Uterus (tissue), 4 donors: ENCODE measurements around the gene ARL2. TPM values are rescaled to one million over a fixed set of nuclear protein-coding genes. Genes with fewer than 3 reads are reported as not detected.
"Not testable (repeated sequence)": the region's sequence is repeated elsewhere in the genome, so short reads cannot be mapped to it uniquely, and the experiment has no call there.

ENCODE experiments used
- DNase-seq, 2 donors: peaks; one replicate each; pipeline ENCODE4 v3.0.0-alpha.2; 2019 to 2020
- H3K27ac ChIP-seq, 2 donors: fragments of 200-600 bp; sonication (generic); 1 replicate in 1 of 2; 2 replicates in 1 of 2; pipeline ENCODE4 v1.5.1; 2016 to 2018
- H3K27me3 ChIP-seq, 2 donors: fragments of 200-600 bp; sonication (generic); one replicate each; pipeline ENCODE4 v1.5.1; 2018 to 2019; ENCODE audit warnings: control low read depth in 1 of 2
- H3K36me3 ChIP-seq, 2 donors: fragments of 200-600 bp; sonication (generic); one replicate each; pipeline ENCODE4 v1.5.1; 2019; ENCODE audit warnings: control low read depth in 1 of 2
- H3K4me1 ChIP-seq, 2 donors: fragments of 200-600 bp; sonication (generic); one replicate each; pipeline ENCODE4 v1.5.1; 2018 to 2019; ENCODE audit warnings: control low read depth in 1 of 2
- H3K4me3 ChIP-seq, 2 donors: fragments of 200-600 bp; sonication (generic); 1 replicate in 1 of 2; 2 replicates in 1 of 2; pipeline ENCODE4 v1.5.1; 2018 to 2019; ENCODE audit warnings: mild to moderate bottlenecking in 1 of 2
- H3K9me3 ChIP-seq, 2 donors: fragments of 200-600 bp; sonication (generic); one replicate each; pipeline ENCODE4 v1.5.1; 2019; ENCODE audit warnings: control low read depth in 1 of 2
- POLR2A ChIP-seq, 2 donors: fragments of 450-650 bp; IDR thresholded peaks; one replicate each; pipeline ENCODE4 v1.6.1; 2016; ENCODE audit warnings: antibody characterized with exemption in 2 of 2, mild to moderate bottlenecking in 1 of 2, moderate library complexity in 1 of 2
- intact Hi-C: fragments of 100-400 bp; cut with DNase I; formaldehyde crosslinking; loops from one replicate; pipeline ENCODE4 v1.15.1; 2023; ENCODE audit warnings: low total_unique reads
- total RNA-seq, 4 donors: library from RNA; depleted of rRNA in 3 of 4; stranded (reverse); fragments of >200 nt in 3 of 4; gene quantifications; one replicate each; pipeline versions ENCODE4 v1.1.0 to v1.2.4, GENCODE V29; 2014 to 2023
- TF ChIP-seq, protein P1 (sequence below), 4 experiments: fragments of 200-600 bp in 2 of 4; fragments of 450-650 bp in 2 of 4; sonication (generic) in 2 of 4; IDR thresholded peaks; one replicate each; pipeline ENCODE4 v1.5.1; 2016 to 2019; ENCODE audit warnings: antibody characterized with exemption in 4 of 4, mild to moderate bottlenecking in 2 of 4, moderate library complexity in 1 of 4
- donor health status: DM: yes; HTN: yes; CAD: no.

ARL2 gene
- total RNA-seq, 4 donors from 2014 or later, result 63.5 to 120 (median 93.8) TPM

DNA sequence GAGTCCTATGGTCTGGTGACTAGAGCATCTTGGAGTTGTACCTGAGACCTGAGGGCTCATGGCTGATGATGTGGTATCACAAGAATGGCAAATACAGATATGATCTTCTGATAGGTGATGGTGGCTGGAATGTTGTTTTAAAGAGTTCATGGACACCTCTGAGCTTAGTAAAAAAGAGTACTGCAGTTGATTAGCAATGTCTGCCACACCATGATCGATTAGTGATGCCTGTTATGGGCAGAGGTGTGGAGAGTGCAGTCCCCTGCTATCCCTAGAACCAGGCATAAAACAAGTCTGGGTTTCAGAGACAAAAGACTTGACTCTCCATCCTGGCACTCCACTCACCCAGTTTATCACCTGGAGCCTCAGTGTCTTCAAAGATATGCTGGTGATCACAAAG, 15.8 kb upstream of the ARL2 start:
- no peak overlapping the region for H3K4me3 ChIP-seq
- H3K27ac ChIP-seq, result no peak overlapping the region
- no peaks in the 10 kb centered on the region for H3K36me3 ChIP-seq
- no peaks in the 10 kb centered on the region for H3K4me1 ChIP-seq
- intact Hi-C loops, result no loop called here
- H3K9me3 ChIP-seq, result no peaks in the 10 kb centered on the region
- TF ChIP-seq, protein P1, sequence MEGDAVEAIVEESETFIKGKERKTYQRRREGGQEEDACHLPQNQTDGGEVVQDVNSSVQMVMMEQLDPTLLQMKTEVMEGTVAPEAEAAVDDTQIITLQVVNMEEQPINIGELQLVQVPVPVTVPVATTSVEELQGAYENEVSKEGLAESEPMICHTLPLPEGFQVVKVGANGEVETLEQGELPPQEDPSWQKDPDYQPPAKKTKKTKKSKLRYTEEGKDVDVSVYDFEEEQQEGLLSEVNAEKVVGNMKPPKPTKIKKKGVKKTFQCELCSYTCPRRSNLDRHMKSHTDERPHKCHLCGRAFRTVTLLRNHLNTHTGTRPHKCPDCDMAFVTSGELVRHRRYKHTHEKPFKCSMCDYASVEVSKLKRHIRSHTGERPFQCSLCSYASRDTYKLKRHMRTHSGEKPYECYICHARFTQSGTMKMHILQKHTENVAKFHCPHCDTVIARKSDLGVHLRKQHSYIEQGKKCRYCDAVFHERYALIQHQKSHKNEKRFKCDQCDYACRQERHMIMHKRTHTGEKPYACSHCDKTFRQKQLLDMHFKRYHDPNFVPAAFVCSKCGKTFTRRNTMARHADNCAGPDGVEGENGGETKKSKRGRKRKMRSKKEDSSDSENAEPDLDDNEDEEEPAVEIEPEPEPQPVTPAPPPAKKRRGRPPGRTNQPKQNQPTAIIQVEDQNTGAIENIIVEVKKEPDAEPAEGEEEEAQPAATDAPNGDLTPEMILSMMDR (IDR thresholded peaks at IDR 0.05), result no peak
- H3K27me3 ChIP-seq, result no peaks in the 10 kb centered on the region
- DNase-seq, result no peak

DNA sequence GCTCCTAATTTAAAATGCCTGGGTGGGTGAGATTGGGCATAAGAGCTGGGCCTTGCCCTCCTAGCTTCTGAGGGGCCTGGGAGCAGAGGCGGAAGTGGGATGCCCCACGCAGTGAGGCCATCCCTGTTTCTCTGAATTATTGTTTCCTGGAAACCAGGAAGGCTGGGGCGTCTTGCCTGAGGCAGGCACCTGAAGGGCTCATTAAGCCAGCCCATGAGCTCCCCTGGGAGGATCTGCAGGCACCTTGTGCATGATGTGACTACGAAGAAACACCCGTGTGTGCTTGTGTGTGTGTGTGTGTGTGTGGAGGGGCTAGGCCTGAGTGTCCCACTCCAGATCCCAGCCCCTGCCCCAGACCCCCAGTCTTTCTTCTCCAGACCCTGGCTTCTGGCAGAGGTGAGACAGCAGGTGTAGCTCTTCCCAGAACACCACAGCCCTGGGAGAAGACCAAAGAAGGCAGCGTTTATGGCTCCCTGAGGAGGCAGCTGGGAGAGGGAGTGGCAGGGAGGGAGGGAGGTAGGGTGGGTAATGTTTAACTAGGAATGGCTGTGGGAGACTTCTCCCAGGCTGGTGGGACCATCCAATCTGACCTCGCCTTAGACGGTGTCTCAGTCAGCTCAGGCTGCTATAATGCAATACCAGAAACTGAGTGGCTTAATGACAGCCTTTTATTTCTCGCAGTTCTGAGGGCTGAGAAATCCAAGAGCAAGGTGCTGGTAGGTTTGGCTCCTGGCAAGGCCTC, 15.1 kb upstream of the ARL2 start:
- Histone ChIP-seq H3K27ac (no peak overlapping the region), H3K36me3 (no peaks in the 10 kb centered on the region), H3K4me3 (no peak overlapping the region), H3K27me3 (no peaks in the 10 kb centered on the region), H3K9me3 (no peaks in the 10 kb centered on the region), H3K4me1 (no peaks in the 10 kb centered on the region)
- intact Hi-C loops, result no loop called here
- no peak for DNase-seq
- TF ChIP-seq POLR2A (IDR thresholded peaks at IDR 0.05), result no peak
- TF ChIP-seq, protein P1 (IDR thresholded peaks at IDR 0.05), result no peak

DNA sequence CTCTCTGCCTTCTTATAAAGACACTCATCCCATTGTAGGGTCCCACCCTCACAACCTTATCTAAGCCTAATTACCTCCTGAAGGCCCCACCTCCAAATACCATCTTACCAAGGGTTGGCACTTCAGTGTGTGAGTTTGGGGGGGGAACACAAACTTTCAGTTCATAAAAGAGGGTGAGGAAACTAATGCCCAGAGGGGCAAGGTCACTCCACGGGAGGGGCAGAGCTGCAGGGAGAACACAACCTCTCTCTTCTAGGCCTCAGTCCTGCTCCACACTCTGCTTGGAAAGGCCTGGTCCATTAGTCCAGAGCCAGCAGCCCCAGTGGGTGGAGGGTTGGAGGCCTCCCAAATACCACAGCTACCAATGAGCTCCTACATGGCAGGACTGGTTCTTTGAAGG, 14.5 kb upstream of the ARL2 start:
- DNase-seq, result no peak
- H3K36me3 ChIP-seq, result no peaks in the 10 kb centered on the region
- H3K27ac ChIP-seq, result no peak overlapping the region
- no peaks in the 10 kb centered on the region for H3K4me1 ChIP-seq
- TF ChIP-seq, protein P1 (IDR thresholded peaks at IDR 0.05), result no peak
- TF ChIP-seq POLR2A (IDR thresholded peaks at IDR 0.05), result no peak
- intact Hi-C loops, result no loop called here
- H3K9me3 ChIP-seq, result no peaks in the 10 kb centered on the region
- no peak overlapping the region for H3K4me3 ChIP-seq
- no peaks in the 10 kb centered on the region for H3K27me3 ChIP-seq

DNA sequence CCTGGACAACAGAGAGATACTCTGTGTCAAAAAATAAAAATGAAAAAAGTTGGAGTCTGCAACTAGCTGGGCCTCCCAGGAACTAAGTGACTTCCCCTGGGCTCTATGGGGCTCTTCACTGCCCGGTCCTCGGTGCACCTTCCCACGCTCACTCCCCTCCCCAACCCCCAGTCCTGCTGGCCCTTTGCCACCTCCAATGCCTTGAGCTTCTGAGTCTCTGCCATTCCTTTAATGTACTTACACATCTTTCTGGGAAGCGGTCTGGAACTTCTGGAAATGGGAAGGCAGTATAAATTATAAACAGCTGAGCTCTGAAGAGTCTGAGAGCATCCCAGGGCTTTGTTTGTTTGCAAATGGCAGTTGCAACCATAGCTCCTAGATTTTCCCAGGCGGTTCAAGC, 11.3 kb upstream of the ARL2 start:
- Histone ChIP-seq H3K9me3 (no peaks in the 10 kb centered on the region), H3K36me3 (no peaks in the 10 kb centered on the region), H3K27ac (no peak overlapping the region), H3K27me3 (no peaks in the 10 kb centered on the region), H3K4me3 (no peak overlapping the region), H3K4me1 (no peaks in the 10 kb centered on the region)
- intact Hi-C loops, result no loop called here
- no peak for DNase-seq
- TF ChIP-seq, protein P1 (IDR thresholded peaks at IDR 0.05), result no peak
- TF ChIP-seq POLR2A (IDR thresholded peaks at IDR 0.05), result no peak

DNA sequence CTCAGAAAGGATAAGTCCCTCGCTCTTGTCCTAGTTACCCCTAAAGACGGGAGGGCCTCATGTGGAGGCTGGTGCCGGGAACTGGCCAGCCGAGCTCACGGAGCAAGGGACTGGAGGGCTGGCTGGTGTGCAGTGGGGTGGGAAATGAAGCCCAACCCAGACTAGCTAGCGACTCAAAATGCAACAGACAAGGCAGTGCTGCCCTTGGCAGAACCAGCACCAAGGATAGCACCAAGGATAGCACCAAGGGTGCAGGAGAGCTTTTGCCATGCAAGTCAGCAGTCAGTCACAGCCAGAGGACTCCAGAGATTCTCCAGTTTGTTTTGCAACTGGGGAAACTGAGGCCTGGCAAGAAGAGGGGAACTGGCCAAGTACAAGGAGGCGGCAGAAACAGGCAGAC, 10.7 kb upstream of the ARL2 start:
- no peaks in the 10 kb centered on the region for H3K4me1 ChIP-seq
- no peak for DNase-seq
- no peak overlapping the region for H3K27ac ChIP-seq
- no peak for TF ChIP-seq POLR2A (IDR thresholded peaks at IDR 0.05)
- TF ChIP-seq, protein P1 (IDR thresholded peaks at IDR 0.05), result no peak
- H3K9me3 ChIP-seq, result no peaks in the 10 kb centered on the region
- no peaks in the 10 kb centered on the region for H3K36me3 ChIP-seq
- no peak overlapping the region for H3K4me3 ChIP-seq
- intact Hi-C loops, result no loop called here
- no peaks in the 10 kb centered on the region for H3K27me3 ChIP-seq

DNA sequence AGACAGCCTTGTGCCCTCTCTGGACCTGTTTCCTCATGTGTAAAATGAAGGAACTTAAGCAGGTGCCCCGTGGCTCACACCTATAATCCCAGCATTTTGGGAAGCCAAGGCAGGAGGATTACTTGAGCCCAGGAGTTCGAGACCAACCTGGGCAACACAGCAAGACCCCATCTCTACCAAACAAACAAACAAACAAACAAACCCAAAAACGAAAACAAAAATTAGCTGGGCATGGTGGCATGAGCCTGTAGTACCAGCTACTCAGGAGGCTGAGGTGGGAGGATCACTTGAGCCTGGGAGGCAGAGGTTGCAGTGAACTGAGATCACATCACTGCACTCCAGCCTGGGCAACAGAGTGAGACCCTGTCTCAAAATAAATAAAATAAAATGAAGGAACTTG, 10.0 kb upstream of the ARL2 start:
- H3K4me3 ChIP-seq, H3K27me3 ChIP-seq, DNase-seq, H3K9me3 ChIP-seq, H3K27ac ChIP-seq, H3K4me1 ChIP-seq, H3K36me3 ChIP-seq, intact Hi-C loops: not testable (repeated sequence)
